ENCODE measurements around the gene PTPRG. TPM values are rescaled to one million over a fixed set of nuclear protein-coding genes. Genes with fewer than 3 reads are reported as not detected.

Gene PTPRG
- total and polyA plus RNA-seq, 2 of the 13 experiments (the other 11 are each of a cell fraction or from before 2014, with no cell fraction given): 8.0 to 25.3 TPM

- TF ChIP-seq PAF1 (CRISPR knock-in tag; IDR thresholded peaks at IDR 0.05): no peak
- TF ChIP-seq NCOR1 (IDR thresholded peaks at IDR 0.05; ENCODE audit: borderline replicate concordance, low read length): no peak
- no peak for TF ChIP-seq BORCS8-MEF2B (CRISPR knock-in tag; IDR thresholded peaks at IDR 0.05)
- no peak for TF ChIP-seq KMT2B (CRISPR knock-in tag; IDR thresholded peaks at IDR 0.05)
- no peak for TF ChIP-seq EHMT2 (IDR thresholded peaks at IDR 0.05; ENCODE audit: borderline replicate concordance, low read depth, low read length)
- no peak for TF ChIP-seq BCL6 (CRISPR knock-in tag; IDR thresholded peaks at IDR 0.05)
- no peak for TF ChIP-seq SRSF4 (IDR thresholded peaks at IDR 0.05; ENCODE audit: low read depth, low read length, poor library complexity, severe bottlenecking)
- no peak for TF ChIP-seq ZNF407 (CRISPR knock-in tag; IDR thresholded peaks at IDR 0.05; ENCODE audit: not compliant biosample characterization)
- TF ChIP-seq CENPX (CRISPR knock-in tag; IDR thresholded peaks at IDR 0.05): no peak
- no peak for TF ChIP-seq MXI1 (IDR thresholded peaks at IDR 0.05; ENCODE audit: borderline replicate concordance, low read depth, low read length)
These were observed 466.9 kb downstream of the PTPRG start (continued) for GRCh38 chr3:62028236-62028635.

Data from HepG2 (cell line).